H1 (cell line): ENCODE measurements around the gene GNB1L. TPM values are rescaled to one million over a fixed set of nuclear protein-coding genes. Genes with fewer than 3 reads are reported as not detected.

ENCODE experiments used
- BRCA1 ChIP-seq: IDR thresholded peaks from 2 replicates; pipeline ENCODE4 v1.6.1; 2012; ENCODE audit warnings: low read depth, low read length, improper control_type of control experiment
- CHD2 ChIP-seq: IDR thresholded peaks from 2 replicates; pipeline ENCODE4 v1.6.1; 2012; ENCODE audit warnings: low read length, improper control_type of control experiment
- CTBP2 ChIP-seq: IDR thresholded peaks from 2 replicates; pipeline ENCODE4 v1.7.0; 2011; ENCODE audit warnings: borderline replicate concordance, mild to moderate bottlenecking, moderate library complexity, mixed read lengths, low read length; ENCODE audit not compliant: insufficient read depth, insufficient read length
- JUND ChIP-seq: IDR thresholded peaks from 2 replicates; pipeline ENCODE4 v1.6.1; 2011; ENCODE audit warnings: mild to moderate bottlenecking, improper control_type of control experiment, low read length
- POLR2AphosphoS5 ChIP-seq: IDR thresholded peaks from 2 replicates; pipeline ENCODE4 v1.6.1; 2011; ENCODE audit warnings: low read depth, low read length
- RFX5 ChIP-seq: IDR thresholded peaks from 2 replicates; pipeline ENCODE4 v1.6.1; 2011; ENCODE audit warnings: low read depth, low read length, improper control_type of control experiment, borderline replicate concordance
- polyA plus RNA-seq, 7 experiments: library from polyadenylated mRNA; depleted of rRNA in 3 of 7; stranded (reverse) in 5 of 7; unstranded in 2 of 7; fragments of >200 nt in 5 of 7; fragments of 200-250 nt in 2 of 7; gene quantifications; 1 replicate in 5 of 7; 2 replicates in 1 of 7; 4 replicates in 1 of 7; pipeline versions ENCODE4 v1.2.1 to v1.2.3, GENCODE V29; 2011 to 2013; ENCODE audit warnings: missing spikeins in 2 of 7, mixed read lengths in 2 of 7
- total RNA-seq: library from RNA; stranded (reverse); fragmentation: NEBNext Ultra II Directional; extraction: Animal tissue kit (Norgen Biotek cat#: 25700); gene quantifications from 2 replicates; pipeline ENCODE4 v1.2.1, GENCODE V29; 2021
- TF ChIP-seq, protein P1 (sequence below): fragments of 300-600 bp; sonication (generic); IDR thresholded peaks from 2 replicates; pipeline ENCODE4 v1.7.1; 2012; ENCODE audit warnings: low read length, moderate library complexity, mild to moderate bottlenecking, inconsistent platforms; ENCODE audit not compliant: insufficient replicate concordance

GNB1L gene
- total and polyA plus RNA-seq, 2 of the 8 experiments (the other 6 are each of a cell fraction or from before 2014, with no cell fraction given): 14.0 to 15.6 TPM

DNA sequence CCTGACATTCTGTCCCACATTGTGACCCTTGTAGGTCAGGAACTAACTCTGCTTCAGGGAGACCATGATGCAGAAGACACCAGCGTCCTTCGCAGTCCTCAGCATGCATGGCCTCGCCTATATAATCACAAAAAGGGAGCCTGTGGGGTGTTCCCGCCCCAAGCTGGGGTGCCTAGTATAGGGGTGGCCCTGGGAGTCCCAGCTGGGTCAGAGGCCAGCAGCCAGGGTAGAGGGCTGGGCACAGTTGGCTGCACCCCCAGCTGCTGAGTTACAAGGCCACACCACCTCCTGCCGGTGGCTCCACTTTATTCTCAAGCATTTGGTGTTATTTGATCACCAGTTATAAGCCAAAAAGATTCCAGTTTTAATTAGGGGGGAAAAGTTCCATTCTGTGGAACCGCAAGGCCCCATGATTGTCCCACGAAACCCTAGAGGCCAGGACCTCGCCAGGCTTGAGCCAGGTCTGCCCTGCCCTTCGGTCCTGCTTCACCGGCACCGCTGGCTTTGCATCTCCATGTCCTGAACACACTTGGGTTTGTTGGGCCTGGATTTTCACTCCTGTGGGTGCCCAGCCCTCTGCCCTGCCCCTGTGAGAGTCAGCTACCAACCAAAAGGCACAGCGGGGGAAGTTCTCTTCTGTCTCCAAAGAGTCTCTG lies 15.0 kb upstream of the GNB1L start (continued):
- TF ChIP-seq RFX5: no peak
- no peak for TF ChIP-seq CTBP2
- no peak for TF ChIP-seq JUND
- TF ChIP-seq CHD2: no peak
- TF ChIP-seq, protein P1, sequence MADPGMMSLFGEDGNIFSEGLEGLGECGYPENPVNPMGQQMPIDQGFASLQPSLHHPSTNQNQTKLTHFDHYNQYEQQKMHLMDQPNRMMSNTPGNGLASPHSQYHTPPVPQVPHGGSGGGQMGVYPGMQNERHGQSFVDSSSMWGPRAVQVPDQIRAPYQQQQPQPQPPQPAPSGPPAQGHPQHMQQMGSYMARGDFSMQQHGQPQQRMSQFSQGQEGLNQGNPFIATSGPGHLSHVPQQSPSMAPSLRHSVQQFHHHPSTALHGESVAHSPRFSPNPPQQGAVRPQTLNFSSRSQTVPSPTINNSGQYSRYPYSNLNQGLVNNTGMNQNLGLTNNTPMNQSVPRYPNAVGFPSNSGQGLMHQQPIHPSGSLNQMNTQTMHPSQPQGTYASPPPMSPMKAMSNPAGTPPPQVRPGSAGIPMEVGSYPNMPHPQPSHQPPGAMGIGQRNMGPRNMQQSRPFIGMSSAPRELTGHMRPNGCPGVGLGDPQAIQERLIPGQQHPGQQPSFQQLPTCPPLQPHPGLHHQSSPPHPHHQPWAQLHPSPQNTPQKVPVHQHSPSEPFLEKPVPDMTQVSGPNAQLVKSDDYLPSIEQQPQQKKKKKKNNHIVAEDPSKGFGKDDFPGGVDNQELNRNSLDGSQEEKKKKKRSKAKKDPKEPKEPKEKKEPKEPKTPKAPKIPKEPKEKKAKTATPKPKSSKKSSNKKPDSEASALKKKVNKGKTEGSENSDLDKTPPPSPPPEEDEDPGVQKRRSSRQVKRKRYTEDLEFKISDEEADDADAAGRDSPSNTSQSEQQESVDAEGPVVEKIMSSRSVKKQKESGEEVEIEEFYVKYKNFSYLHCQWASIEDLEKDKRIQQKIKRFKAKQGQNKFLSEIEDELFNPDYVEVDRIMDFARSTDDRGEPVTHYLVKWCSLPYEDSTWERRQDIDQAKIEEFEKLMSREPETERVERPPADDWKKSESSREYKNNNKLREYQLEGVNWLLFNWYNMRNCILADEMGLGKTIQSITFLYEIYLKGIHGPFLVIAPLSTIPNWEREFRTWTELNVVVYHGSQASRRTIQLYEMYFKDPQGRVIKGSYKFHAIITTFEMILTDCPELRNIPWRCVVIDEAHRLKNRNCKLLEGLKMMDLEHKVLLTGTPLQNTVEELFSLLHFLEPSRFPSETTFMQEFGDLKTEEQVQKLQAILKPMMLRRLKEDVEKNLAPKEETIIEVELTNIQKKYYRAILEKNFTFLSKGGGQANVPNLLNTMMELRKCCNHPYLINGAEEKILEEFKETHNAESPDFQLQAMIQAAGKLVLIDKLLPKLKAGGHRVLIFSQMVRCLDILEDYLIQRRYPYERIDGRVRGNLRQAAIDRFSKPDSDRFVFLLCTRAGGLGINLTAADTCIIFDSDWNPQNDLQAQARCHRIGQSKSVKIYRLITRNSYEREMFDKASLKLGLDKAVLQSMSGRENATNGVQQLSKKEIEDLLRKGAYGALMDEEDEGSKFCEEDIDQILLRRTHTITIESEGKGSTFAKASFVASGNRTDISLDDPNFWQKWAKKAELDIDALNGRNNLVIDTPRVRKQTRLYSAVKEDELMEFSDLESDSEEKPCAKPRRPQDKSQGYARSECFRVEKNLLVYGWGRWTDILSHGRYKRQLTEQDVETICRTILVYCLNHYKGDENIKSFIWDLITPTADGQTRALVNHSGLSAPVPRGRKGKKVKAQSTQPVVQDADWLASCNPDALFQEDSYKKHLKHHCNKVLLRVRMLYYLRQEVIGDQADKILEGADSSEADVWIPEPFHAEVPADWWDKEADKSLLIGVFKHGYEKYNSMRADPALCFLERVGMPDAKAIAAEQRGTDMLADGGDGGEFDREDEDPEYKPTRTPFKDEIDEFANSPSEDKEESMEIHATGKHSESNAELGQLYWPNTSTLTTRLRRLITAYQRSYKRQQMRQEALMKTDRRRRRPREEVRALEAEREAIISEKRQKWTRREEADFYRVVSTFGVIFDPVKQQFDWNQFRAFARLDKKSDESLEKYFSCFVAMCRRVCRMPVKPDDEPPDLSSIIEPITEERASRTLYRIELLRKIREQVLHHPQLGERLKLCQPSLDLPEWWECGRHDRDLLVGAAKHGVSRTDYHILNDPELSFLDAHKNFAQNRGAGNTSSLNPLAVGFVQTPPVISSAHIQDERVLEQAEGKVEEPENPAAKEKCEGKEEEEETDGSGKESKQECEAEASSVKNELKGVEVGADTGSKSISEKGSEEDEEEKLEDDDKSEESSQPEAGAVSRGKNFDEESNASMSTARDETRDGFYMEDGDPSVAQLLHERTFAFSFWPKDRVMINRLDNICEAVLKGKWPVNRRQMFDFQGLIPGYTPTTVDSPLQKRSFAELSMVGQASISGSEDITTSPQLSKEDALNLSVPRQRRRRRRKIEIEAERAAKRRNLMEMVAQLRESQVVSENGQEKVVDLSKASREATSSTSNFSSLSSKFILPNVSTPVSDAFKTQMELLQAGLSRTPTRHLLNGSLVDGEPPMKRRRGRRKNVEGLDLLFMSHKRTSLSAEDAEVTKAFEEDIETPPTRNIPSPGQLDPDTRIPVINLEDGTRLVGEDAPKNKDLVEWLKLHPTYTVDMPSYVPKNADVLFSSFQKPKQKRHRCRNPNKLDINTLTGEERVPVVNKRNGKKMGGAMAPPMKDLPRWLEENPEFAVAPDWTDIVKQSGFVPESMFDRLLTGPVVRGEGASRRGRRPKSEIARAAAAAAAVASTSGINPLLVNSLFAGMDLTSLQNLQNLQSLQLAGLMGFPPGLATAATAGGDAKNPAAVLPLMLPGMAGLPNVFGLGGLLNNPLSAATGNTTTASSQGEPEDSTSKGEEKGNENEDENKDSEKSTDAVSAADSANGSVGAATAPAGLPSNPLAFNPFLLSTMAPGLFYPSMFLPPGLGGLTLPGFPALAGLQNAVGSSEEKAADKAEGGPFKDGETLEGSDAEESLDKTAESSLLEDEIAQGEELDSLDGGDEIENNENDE: no peak
- no peak for TF ChIP-seq POLR2AphosphoS5
- TF ChIP-seq BRCA1: no peak
